Left lung (tissue), 10 donors: ENCODE results near the gene NME7. TPM values are rescaled to one million over a fixed set of nuclear protein-coding genes. Genes with fewer than 3 reads are reported as not detected.
"Not testable (repeated sequence)": the region's sequence is repeated elsewhere in the genome, so short reads cannot be mapped to it uniquely, and the experiment has no call there.

Experiments used
- ATAC-seq: fragments of 200-7000 bp; cut with Tn5 transposase; one replicate; pipeline ENCODE4 v1.9.1; 2020; ENCODE audit warnings: moderate library complexity
- DNase-seq, 4 donors: peaks; one replicate each; pipeline ENCODE4 v3.0.0-alpha.2; 2013 to 2020
- H3K27ac ChIP-seq, 2 donors: fragments of 200-600 bp; sonication (generic) in 1 of 2; one replicate each; pipeline versions ENCODE4 v1.5.0 to v1.8.0; 2020 to 2021
- H3K27me3 ChIP-seq, 2 donors: fragments of 200-600 bp; sonication (generic) in 1 of 2; one replicate each; pipeline versions ENCODE4 v1.5.0 to v1.8.0; 2020 to 2021
- H3K36me3 ChIP-seq, 2 donors: fragments of 200-600 bp; sonication (generic) in 1 of 2; one replicate each; pipeline versions ENCODE4 v1.5.0 to v1.8.0; 2020 to 2021
- H3K4me1 ChIP-seq, 2 donors: fragments of 200-600 bp; one replicate each; pipeline ENCODE4 v1.8.0; 2021
- H3K4me3 ChIP-seq, 2 donors: fragments of 200-600 bp; sonication (generic) in 1 of 2; one replicate each; pipeline versions ENCODE4 v1.5.0 to v1.8.0; 2020 to 2021; ENCODE audit warnings: mild to moderate bottlenecking in 1 of 2
- H3K9me3 ChIP-seq, 2 donors: fragments of 200-600 bp; sonication (generic) in 1 of 2; one replicate each; pipeline versions ENCODE4 v1.5.0 to v1.8.0; 2020 to 2021
- CTCF ChIP-seq, 2 donors: fragments of 200-600 bp; sonication (generic) in 1 of 2; IDR thresholded peaks; one replicate each; pipeline versions ENCODE4 v1.5.0 to v1.8.0; 2021; ENCODE audit warnings: antibody characterized with exemption in 2 of 2
- intact Hi-C, 2 donors: fragments of 100-400 bp; cut with DNase I; formaldehyde crosslinking; loops; one replicate each; pipeline versions ENCODE4 v1.11.2 to v1.14.2; 2022
- polyA plus RNA-seq, 6 donors: library from polyadenylated mRNA; unstranded; fragments of 120-200 nt; gene quantifications; one replicate each; pipeline ENCODE4 v1.2.1, GENCODE V29; 2013; ENCODE audit not compliant: insufficient read length in 6 of 6
- total RNA-seq, 2 donors: library from RNA; stranded (reverse); fragmentation: NEBNext Ultra II Directional; extraction: Animal tissue kit (Norgen Biotek cat#: 25700); gene quantifications; one replicate each; pipeline ENCODE4 v1.2.1, GENCODE V29; 2021
- donor health status: DM: no; HTN: yes; CAD: no.
- donor health status: DM: no; HTN: no; CAD: no.

The NME7 gene
- total and polyA plus RNA-seq, 8 donors, result 13.6 to 77.6 (median 59.3) TPM

- Histone ChIP-seq H3K4me1 (no peaks in the 10 kb centered on the region), H3K9me3 (no peaks in the 10 kb centered on the region), H3K27me3 (no peaks in the 10 kb centered on the region), H3K4me3 (no peak overlapping the region), H3K27ac (no peak overlapping the region), H3K36me3 (no peaks in the 10 kb centered on the region)
- intact Hi-C loops, result no loop called here
- no peak for DNase-seq
- ATAC-seq, result no peak
- no peak for TF ChIP-seq CTCF (IDR thresholded peaks at IDR 0.05)
Measured at GRCh38 chr1:169295425-169295824, 72.2 kb downstream of the NME7 start.

GRCh38 chr1:169289016-169289415 lies 78.6 kb downstream of the NME7 start:
- Histone ChIP-seq H3K9me3 (no peaks in the 10 kb centered on the region), H3K27me3 (no peaks in the 10 kb centered on the region), H3K4me1 (no peaks in the 10 kb centered on the region), H3K27ac (no peak overlapping the region), H3K4me3 (no peak overlapping the region), H3K36me3 (no peaks in the 10 kb centered on the region)
- intact Hi-C loops, result no loop called here
- DNase-seq, result no peak
- no peak for TF ChIP-seq CTCF (IDR thresholded peaks at IDR 0.05)
- no peak for ATAC-seq

GRCh38 chr1:169288011-169288414 lies 79.6 kb downstream of the NME7 start:
- H3K27ac ChIP-seq, result no peak overlapping the region
- ATAC-seq, result peak; percentile 62
- intact Hi-C loops, result no loop called here

GRCh38 chr1:169287280-169287679 lies 80.3 kb downstream of the NME7 start:
- no peaks in the 10 kb centered on the region for H3K4me1 ChIP-seq
- H3K27me3 ChIP-seq, result no peaks in the 10 kb centered on the region
- ATAC-seq, result no peak
- H3K9me3 ChIP-seq, result peaks cover 0 to 7% of the 10 kb centered on the region in 2 donors
- no peak overlapping the region for H3K27ac ChIP-seq
- intact Hi-C loops, result no loop called here
- H3K36me3 ChIP-seq, result no peaks in the 10 kb centered on the region
- DNase-seq, result no peak
- H3K4me3 ChIP-seq, result no peak overlapping the region
- no peak for TF ChIP-seq CTCF (IDR thresholded peaks at IDR 0.05)

More at GRCh38 chr1:169288011-169288414, 79.6 kb downstream of the NME7 start:
- no peak for DNase-seq
- Histone ChIP-seq H3K27me3 (no peaks in the 10 kb centered on the region), H3K36me3 (no peaks in the 10 kb centered on the region), H3K4me1 (no peaks in the 10 kb centered on the region), H3K9me3 (peaks cover 0 to 3% of the 10 kb centered on the region in 2 donors), H3K4me3 (no peak overlapping the region)
- no peak for TF ChIP-seq CTCF (IDR thresholded peaks at IDR 0.05)

- not testable (repeated sequence) for H3K4me3 ChIP-seq, ATAC-seq, DNase-seq
Measured at GRCh38 chr1:169281562-169281961, 86.0 kb downstream of the NME7 start.

GRCh38 chr1:169271098-169271497 lies 96.5 kb downstream of the NME7 start:
- ATAC-seq (peak; percentile 18), DNase-seq (peak in 2 of 4 donors; percentile 24 to 25)

More at GRCh38 chr1:169281562-169281961, 86.0 kb downstream of the NME7 start:
- H3K4me1 ChIP-seq, H3K27me3 ChIP-seq, H3K27ac ChIP-seq, H3K36me3 ChIP-seq: not testable (repeated sequence)
- peaks cover 0 to 21% of the 10 kb centered on the region in 2 donors for H3K9me3 ChIP-seq
- intact Hi-C loops, result loop anchor here in 1 of 2 donors (5.0 kb wide), 1 partner anchor 34 kb away; no protein-coding TSS in a partner anchor

More at GRCh38 chr1:169271098-169271497, 96.5 kb downstream of the NME7 start:
- no peaks in the 10 kb centered on the region for H3K27me3 ChIP-seq
- H3K9me3 ChIP-seq, result no peaks in the 10 kb centered on the region
- H3K36me3 ChIP-seq, result no peaks in the 10 kb centered on the region
- no peaks in the 10 kb centered on the region for H3K4me1 ChIP-seq
- no peak overlapping the region for H3K27ac ChIP-seq
- no peak overlapping the region for H3K4me3 ChIP-seq
- no peak for TF ChIP-seq CTCF (IDR thresholded peaks at IDR 0.05)
- intact Hi-C loops, result no loop called here
